Suprapubic skin (tissue), 4 donors: ENCODE measurements around the gene P2RY13. TPM values are rescaled to one million over a fixed set of nuclear protein-coding genes. Genes with fewer than 3 reads are reported as not detected.

Source experiments
- DNase-seq, 2 donors: peaks; one replicate each; pipeline ENCODE4 v3.0.0-alpha.2; 2019; ENCODE audit warnings: low spot score in 2 of 2
- H3K27ac ChIP-seq: fragments of 200-600 bp; sonication (generic); one replicate; pipeline ENCODE4 v1.5.1; 2019
- H3K27me3 ChIP-seq: fragments of 200-600 bp; sonication (generic); one replicate; pipeline ENCODE4 v1.5.1; 2019
- H3K36me3 ChIP-seq: fragments of 200-600 bp; sonication (generic); one replicate; pipeline ENCODE4 v1.5.1; 2019
- H3K4me1 ChIP-seq: fragments of 200-600 bp; sonication (generic); one replicate; pipeline ENCODE4 v1.5.1; 2019
- H3K4me3 ChIP-seq: fragments of 200-600 bp; sonication (generic); one replicate; pipeline ENCODE4 v1.5.1; 2019; ENCODE audit warnings: mild to moderate bottlenecking
- H3K9me3 ChIP-seq: fragments of 200-600 bp; sonication (generic); one replicate; pipeline ENCODE4 v1.5.1; 2019
- EP300 ChIP-seq: sonication (generic); formaldehyde crosslinking; IDR thresholded peaks from one replicate; pipeline ENCODE4 v1.6.1; 2017; ENCODE audit warnings: antibody characterized with exemption
- POLR2A ChIP-seq, 2 donors: fragments of 450-650 bp; IDR thresholded peaks; one replicate each; pipeline ENCODE4 v1.6.1; 2017; ENCODE audit warnings: antibody characterized with exemption in 2 of 2, mild to moderate bottlenecking in 2 of 2, moderate library complexity in 2 of 2
- POLR2AphosphoS5 ChIP-seq, 3 donors: sonication (generic); formaldehyde crosslinking; IDR thresholded peaks; one replicate each; pipeline ENCODE4 v1.6.1; 2017; ENCODE audit warnings: antibody characterized with exemption in 3 of 3
- WGBS: methylation state at CpG from one replicate; pipeline ENCODE4 v1.1.5; 2018; 5-methylcytosine and 5-hydroxymethylcytosine counted together
- total RNA-seq, 4 donors: library from RNA; depleted of rRNA; stranded (reverse); fragments of >200 nt; gene quantifications; one replicate each; pipeline ENCODE4 v1.1.0, GENCODE V29; 2016
- TF ChIP-seq, protein P1 (sequence below), 2 donors: fragments of 200-600 bp in 1 of 2; fragments of 450-650 bp in 1 of 2; sonication (generic) in 1 of 2; IDR thresholded peaks; one replicate each; pipeline ENCODE4 v1.5.1; 2016 to 2019; ENCODE audit warnings: antibody characterized with exemption in 2 of 2, mild to moderate bottlenecking in 1 of 2, moderate library complexity in 1 of 2

Gene P2RY13
- total RNA-seq, 4 donors from 2014 or later: 0.53 to 3.4 (median 1.3) TPM

- no peak for TF ChIP-seq EP300
- TF ChIP-seq, protein P1, sequence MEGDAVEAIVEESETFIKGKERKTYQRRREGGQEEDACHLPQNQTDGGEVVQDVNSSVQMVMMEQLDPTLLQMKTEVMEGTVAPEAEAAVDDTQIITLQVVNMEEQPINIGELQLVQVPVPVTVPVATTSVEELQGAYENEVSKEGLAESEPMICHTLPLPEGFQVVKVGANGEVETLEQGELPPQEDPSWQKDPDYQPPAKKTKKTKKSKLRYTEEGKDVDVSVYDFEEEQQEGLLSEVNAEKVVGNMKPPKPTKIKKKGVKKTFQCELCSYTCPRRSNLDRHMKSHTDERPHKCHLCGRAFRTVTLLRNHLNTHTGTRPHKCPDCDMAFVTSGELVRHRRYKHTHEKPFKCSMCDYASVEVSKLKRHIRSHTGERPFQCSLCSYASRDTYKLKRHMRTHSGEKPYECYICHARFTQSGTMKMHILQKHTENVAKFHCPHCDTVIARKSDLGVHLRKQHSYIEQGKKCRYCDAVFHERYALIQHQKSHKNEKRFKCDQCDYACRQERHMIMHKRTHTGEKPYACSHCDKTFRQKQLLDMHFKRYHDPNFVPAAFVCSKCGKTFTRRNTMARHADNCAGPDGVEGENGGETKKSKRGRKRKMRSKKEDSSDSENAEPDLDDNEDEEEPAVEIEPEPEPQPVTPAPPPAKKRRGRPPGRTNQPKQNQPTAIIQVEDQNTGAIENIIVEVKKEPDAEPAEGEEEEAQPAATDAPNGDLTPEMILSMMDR (IDR thresholded peaks at IDR 0.05): no peak
- no peak for TF ChIP-seq POLR2AphosphoS5 (IDR thresholded peaks at IDR 0.05)
- TF ChIP-seq POLR2A (IDR thresholded peaks at IDR 0.05): no peak
- H3K9me3 ChIP-seq: no peaks in the 10 kb centered on the region
Observed at GRCh38 chr3:151289445-151289844, 39.9 kb downstream of the P2RY13 start.

GRCh38 chr3:151285940-151286339 is 43.4 kb downstream of the P2RY13 start:
- H3K27me3 ChIP-seq: no peaks in the 10 kb centered on the region
- no peak overlapping the region for H3K4me3 ChIP-seq
- no peak overlapping the region for H3K27ac ChIP-seq
- TF ChIP-seq POLR2A (IDR thresholded peaks at IDR 0.05): no peak
- TF ChIP-seq EP300: no peak
- no peak for TF ChIP-seq POLR2AphosphoS5 (IDR thresholded peaks at IDR 0.05)
- TF ChIP-seq, protein P1 (IDR thresholded peaks at IDR 0.05): no peak
- H3K4me1 ChIP-seq: peaks cover 18% of the 10 kb centered on the region
- DNase-seq: no peak
- H3K9me3 ChIP-seq: no peaks in the 10 kb centered on the region
- WGBS: 90% methylated on average over 1 of the region's 1 CpG
- no peaks in the 10 kb centered on the region for H3K36me3 ChIP-seq

More at GRCh38 chr3:151289445-151289844, 39.9 kb downstream of the P2RY13 start:
- Histone ChIP-seq H3K36me3 (no peaks in the 10 kb centered on the region), H3K27me3 (no peaks in the 10 kb centered on the region), H3K4me3 (no peak overlapping the region), H3K4me1 (peaks cover 2% of the 10 kb centered on the region), H3K27ac (no peak overlapping the region)
- no peak for DNase-seq
- 58% methylated on average over 3 of the region's 3 CpGs for WGBS

DNA sequence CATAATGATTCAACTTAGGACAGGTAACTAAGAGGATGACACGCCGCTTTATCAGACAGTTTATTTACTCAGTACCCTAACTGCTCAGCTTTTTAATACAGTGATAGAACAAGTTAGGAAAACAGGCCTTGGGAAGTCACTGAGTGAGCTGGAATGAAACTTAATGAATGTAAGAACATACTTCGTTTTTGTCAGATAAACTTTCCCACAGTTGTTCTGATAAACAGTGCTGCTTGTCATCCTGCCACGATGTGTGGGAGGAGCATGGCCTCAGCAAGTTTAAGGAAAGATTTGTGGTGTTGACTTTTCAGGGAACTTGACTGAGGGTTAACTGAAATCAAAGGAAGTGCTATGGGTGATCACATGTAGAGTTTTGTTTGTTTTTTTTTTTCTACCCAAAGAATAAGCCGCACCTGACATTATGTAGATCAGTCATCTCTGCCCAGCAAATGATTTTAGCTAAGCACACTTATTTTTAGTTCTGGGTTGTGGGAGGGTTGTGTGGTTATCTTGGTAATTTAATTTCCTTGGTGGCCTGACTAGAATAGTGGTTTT is 45.4 kb downstream of the P2RY13 start:
- H3K27me3 ChIP-seq: no peaks in the 10 kb centered on the region
- no peak for TF ChIP-seq EP300
- no peak for TF ChIP-seq POLR2AphosphoS5 (IDR thresholded peaks at IDR 0.05)
- TF ChIP-seq POLR2A (IDR thresholded peaks at IDR 0.05): no peak
- TF ChIP-seq, protein P1 (IDR thresholded peaks at IDR 0.05): no peak
- H3K4me1 ChIP-seq: peaks cover 18% of the 10 kb centered on the region
- H3K36me3 ChIP-seq: no peaks in the 10 kb centered on the region
- H3K27ac ChIP-seq: no peak overlapping the region
- no peaks in the 10 kb centered on the region for H3K9me3 ChIP-seq
- DNase-seq: no peak
- WGBS: 41% methylated on average over 5 of the region's 5 CpGs
- no peak overlapping the region for H3K4me3 ChIP-seq

GRCh38 chr3:151283387-151283786 is 46.0 kb downstream of the P2RY13 start:
- no peaks in the 10 kb centered on the region for H3K27me3 ChIP-seq
- H3K4me3 ChIP-seq: no peak overlapping the region
- no peaks in the 10 kb centered on the region for H3K9me3 ChIP-seq
- TF ChIP-seq EP300 (no peak), POLR2A (IDR thresholded peaks at IDR 0.05) (no peak), POLR2AphosphoS5 (IDR thresholded peaks at IDR 0.05) (no peak)
- TF ChIP-seq, protein P1 (IDR thresholded peaks at IDR 0.05): no peak
- WGBS: 68% methylated on average over 4 of the region's 4 CpGs
- H3K27ac ChIP-seq: no peak overlapping the region
- H3K4me1 ChIP-seq: peaks cover 18% of the 10 kb centered on the region
- no peak for DNase-seq
- H3K36me3 ChIP-seq: no peaks in the 10 kb centered on the region

DNA sequence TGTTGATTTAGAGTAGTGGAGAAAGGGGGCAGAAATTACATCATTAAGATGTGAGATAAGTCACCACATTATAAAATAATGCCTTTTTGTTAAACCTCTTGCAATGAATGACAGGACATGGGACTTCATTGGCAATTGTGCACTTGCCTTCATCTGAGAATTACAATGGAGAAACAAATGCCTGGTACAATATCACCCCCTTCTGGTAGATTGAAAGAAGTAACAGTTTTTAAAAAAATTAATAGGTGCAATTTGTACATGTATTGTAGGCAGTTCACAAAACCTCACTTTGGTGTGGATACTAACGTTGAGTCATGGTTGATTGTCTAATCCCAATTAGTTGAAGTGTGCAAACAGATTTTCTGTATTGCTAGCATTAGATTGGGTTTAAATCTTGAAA is 46.4 kb downstream of the P2RY13 start:
- H3K36me3 ChIP-seq: no peaks in the 10 kb centered on the region
- DNase-seq: no peak
- H3K27me3 ChIP-seq: no peaks in the 10 kb centered on the region
- H3K27ac ChIP-seq: no peak overlapping the region
- TF ChIP-seq POLR2AphosphoS5 (IDR thresholded peaks at IDR 0.05): no peak
- TF ChIP-seq POLR2A (IDR thresholded peaks at IDR 0.05): no peak
- TF ChIP-seq, protein P1 (IDR thresholded peaks at IDR 0.05): peak; percentile 55 to 58
- no peak for TF ChIP-seq EP300
- H3K9me3 ChIP-seq: no peaks in the 10 kb centered on the region
- H3K4me3 ChIP-seq: no peak overlapping the region
- peaks cover 18% of the 10 kb centered on the region for H3K4me1 ChIP-seq
- WGBS: 2% methylated on average over 1 of the region's 1 CpG
